Ectodermal cell (in vitro differentiated cells): ENCODE results near the gene DMC1.
"Not testable (repeated sequence)": the region's sequence is repeated elsewhere in the genome, so short reads cannot be mapped to it uniquely, and the experiment has no call there.

ENCODE experiments used
- H3K27ac ChIP-seq: 2 replicates; pipeline ENCODE4 v1.7.0; 2013; ENCODE audit warnings: mild to moderate bottlenecking, low read depth, low read length; ENCODE audit not compliant: insufficient read depth, poor library complexity, severe bottlenecking
- H3K27me3 ChIP-seq: 2 replicates; pipeline ENCODE4 v1.7.0; 2013; ENCODE audit warnings: mild to moderate bottlenecking, low read length; ENCODE audit not compliant: insufficient read depth, control insufficient read depth, poor library complexity, severe bottlenecking
- H3K36me3 ChIP-seq: one replicate; pipeline ENCODE4 v1.7.0; 2013; ENCODE audit warnings: low read length; ENCODE audit not compliant: control insufficient read depth, insufficient read depth
- H3K4me1 ChIP-seq: one replicate; pipeline ENCODE4 v1.7.0; 2013; ENCODE audit warnings: low read length; ENCODE audit not compliant: control insufficient read depth, insufficient read depth
- H3K4me3 ChIP-seq: 2 replicates; pipeline ENCODE4 v1.7.0; 2013; ENCODE audit warnings: low read depth, low read length, control low read depth; ENCODE audit not compliant: insufficient read depth
- H3K9me3 ChIP-seq: 2 replicates; pipeline ENCODE4 v1.7.0; 2013; ENCODE audit warnings: mild to moderate bottlenecking, low read length, moderate library complexity; ENCODE audit not compliant: control insufficient read depth
- WGBS, 2 experiments: methylation state at CpG; one replicate each; pipeline ENCODE4 v1.1.7; 2013; ENCODE audit warnings: missing lambda C conversion rate in 2 of 2; 5-methylcytosine and 5-hydroxymethylcytosine counted together

The DMC1 gene

DNA sequence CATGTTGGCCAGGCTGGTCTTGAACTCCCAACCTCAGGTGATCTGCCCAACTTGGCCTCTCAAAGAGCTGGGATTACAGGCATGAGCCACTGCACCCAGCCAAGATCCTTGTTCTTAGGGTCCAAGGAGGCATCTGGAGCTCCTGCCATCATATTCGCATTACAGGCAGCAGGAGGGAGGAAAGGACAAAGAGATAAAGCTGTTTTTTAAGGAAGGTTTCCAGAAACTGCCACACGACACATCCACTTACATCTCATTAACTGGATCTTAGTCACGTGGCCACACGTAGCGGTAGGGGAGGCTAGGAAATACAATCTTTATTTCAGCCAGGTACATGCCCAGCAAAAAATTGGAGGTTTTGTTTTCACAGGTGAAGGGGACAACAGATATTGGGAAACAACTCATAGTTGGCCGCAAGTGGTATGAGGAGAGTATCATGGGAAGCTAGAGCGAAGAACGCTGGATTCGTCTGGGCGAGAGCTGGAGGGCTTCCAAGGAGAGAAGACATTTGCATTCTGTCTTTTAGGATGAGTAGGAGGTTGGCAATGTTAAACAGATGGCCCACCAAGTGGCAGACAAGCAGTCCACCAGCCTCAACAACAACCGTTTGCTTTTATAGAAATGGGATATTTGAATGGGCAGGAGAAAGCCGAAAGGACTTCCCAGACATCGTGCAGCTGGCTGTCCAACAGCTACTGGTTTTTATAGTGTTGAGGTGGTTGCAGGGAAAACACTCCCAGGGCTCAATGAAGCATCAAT, 39.2 kb upstream of the DMC1 start:
- H3K27me3 ChIP-seq: no peaks in the 10 kb centered on the region

DNA sequence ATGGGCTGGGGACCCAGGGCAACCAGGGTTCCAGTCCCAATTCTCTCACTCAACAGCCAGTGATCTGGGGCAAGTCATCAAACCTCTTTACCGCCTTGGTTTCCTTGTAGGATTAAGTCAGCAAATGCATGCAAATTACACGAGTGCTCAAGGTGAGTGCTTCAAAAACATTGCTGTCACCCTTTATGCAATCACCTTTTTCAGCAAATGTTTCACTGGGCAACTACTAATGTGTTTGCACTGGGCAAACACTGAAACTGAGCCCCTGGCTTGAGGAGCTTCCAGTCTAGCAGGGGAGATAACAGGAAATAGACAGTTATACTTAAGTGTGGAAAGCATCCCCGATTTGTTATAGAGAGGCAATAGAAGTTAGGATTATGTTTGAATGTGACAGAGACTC, 37.7 kb upstream of the DMC1 start:
- Histone ChIP-seq H3K27me3 (no peaks in the 10 kb centered on the region), H3K4me3 (no peak overlapping the region), H3K9me3 (no peaks in the 10 kb centered on the region), H3K4me1 (no peaks in the 10 kb centered on the region), H3K27ac (no peak overlapping the region), H3K36me3 (no peaks in the 10 kb centered on the region)
- WGBS, 2 experiments: 91 to 92% methylated on average over 3 of the region's 3 CpGs

More for the DNA sequence above, 39.2 kb upstream of the DMC1 start:
- H3K9me3 ChIP-seq: no peaks in the 10 kb centered on the region
- H3K36me3 ChIP-seq: no peaks in the 10 kb centered on the region
- H3K4me1 ChIP-seq: no peaks in the 10 kb centered on the region
- no peak overlapping the region for H3K4me3 ChIP-seq
- 97% methylated on average over 13 of the region's 13 CpGs for WGBS, 2 experiments
- H3K27ac ChIP-seq: no peak overlapping the region

DNA sequence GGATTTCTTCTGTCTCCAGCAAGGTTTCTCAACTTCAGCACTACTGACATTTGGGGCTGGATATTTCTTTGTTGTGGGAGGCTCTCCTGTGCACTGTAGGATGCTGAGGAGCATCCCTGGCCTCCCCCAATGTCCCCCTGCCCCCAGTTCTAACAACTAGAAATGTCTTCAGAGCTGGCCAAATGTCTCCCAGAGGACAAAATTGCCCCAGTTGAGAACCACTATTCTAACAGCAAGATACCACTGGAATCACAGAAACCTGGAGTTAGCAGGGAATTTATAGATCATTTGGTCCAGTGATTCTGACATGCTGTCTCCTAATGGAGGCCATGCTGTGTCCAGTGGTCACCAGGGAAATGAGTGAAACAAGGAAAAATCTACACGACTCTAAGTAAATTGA, 32.2 kb upstream of the DMC1 start:
- Histone ChIP-seq H3K4me3 (no peak overlapping the region), H3K9me3 (no peaks in the 10 kb centered on the region), H3K4me1 (no peaks in the 10 kb centered on the region), H3K27ac (no peak overlapping the region), H3K36me3 (no peaks in the 10 kb centered on the region), H3K27me3 (no peaks in the 10 kb centered on the region)
- WGBS, 2 experiments: 100% methylated on average over 1 of the region's 1 CpG; no CpG with 5 or more reads in 1 of the 2 experiments

DNA sequence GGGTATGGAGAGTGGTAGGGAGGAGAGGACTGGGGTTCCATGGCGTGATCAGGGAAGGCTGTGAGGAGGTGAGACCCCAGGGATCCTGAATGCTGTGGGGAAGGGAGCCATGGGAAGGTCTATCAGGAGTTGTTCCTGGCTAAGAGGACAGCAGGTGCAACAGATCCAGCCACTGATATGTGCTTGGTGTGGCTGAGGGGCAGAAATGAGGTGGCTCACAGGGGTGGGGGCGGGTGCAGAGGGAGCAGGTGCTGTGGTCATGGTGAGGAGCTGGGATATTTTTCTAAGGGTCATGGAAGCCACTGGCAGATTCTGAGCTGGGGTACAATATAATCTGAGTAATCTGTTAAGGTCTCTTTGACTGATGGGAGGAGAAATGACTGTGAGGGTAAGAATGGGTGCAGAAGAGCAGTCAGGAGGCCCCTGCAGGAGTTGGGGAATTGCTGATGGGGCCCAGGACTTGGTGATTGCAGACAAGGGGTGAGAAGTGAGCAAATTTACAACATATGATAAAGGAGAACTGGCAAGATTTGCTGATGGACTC, 31.3 kb upstream of the DMC1 start:
- H3K27me3 ChIP-seq: no peaks in the 10 kb centered on the region
- H3K4me3 ChIP-seq: no peak overlapping the region
- peaks cover 6% of the 10 kb centered on the region for H3K36me3 ChIP-seq
- H3K9me3 ChIP-seq: no peaks in the 10 kb centered on the region
- 87 to 88% methylated on average over 2 of the region's 2 CpGs for WGBS, 2 experiments
- H3K4me1 ChIP-seq: no peaks in the 10 kb centered on the region
- no peak overlapping the region for H3K27ac ChIP-seq

DNA sequence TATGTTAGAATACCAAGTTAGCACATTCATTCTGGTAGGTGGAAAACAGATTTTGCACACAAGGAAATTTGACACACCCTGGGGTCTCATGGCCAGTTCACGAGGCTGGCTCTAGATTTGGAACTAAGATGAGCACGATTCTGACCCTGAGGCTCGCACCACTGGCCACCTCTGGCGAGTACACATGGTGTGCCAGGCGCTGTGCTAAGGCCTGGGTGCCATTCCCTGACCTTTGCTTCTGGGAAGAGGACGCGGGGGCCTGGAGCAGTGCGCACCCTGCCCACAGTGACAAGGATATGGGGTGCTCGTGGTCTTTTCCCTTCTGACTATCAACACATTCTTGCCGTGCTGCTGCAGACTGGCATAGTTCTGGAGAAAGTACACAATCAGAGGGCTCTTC, 29.5 kb upstream of the DMC1 start:
- 95% methylated on average over 10 of the region's 10 CpGs for whole genome bisulfite sequencing, 2 experiments
- no peak overlapping the region for H3K4me3 ChIP-seq
- no peak overlapping the region for H3K27ac ChIP-seq
- peaks cover 6% of the 10 kb centered on the region for H3K36me3 ChIP-seq
- H3K27me3 ChIP-seq: no peaks in the 10 kb centered on the region
- H3K4me1 ChIP-seq: no peaks in the 10 kb centered on the region
- H3K9me3 ChIP-seq: no peaks in the 10 kb centered on the region

DNA sequence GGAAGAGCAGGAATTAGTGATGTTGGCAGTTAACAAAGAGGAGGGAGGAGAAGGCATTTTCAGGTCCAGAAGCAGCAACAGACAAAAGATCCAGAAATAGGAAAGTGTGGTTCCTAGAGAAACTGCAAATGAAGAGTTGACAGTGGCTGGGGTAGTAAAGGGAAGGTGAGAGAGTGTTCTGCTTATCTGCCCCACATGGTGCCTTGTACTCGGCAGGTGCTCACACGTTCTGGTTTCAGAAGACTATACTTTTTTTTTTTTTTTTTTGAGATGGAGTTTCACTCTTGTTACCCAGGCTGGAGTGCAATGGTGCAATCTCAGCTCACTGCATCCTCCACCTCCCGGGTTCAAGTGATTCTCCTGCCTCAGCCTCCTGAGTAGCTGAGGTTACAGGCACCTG, 12.9 kb upstream of the DMC1 start:
- H3K27me3 ChIP-seq, H3K4me3 ChIP-seq, H3K27ac ChIP-seq, H3K4me1 ChIP-seq, H3K9me3 ChIP-seq: not testable (repeated sequence)
- peaks cover 10% of the 10 kb centered on the region for H3K36me3 ChIP-seq
- 91 to 95% methylated on average over 2 to 3 of the region's 3 CpGs for WGBS, 2 experiments

DNA sequence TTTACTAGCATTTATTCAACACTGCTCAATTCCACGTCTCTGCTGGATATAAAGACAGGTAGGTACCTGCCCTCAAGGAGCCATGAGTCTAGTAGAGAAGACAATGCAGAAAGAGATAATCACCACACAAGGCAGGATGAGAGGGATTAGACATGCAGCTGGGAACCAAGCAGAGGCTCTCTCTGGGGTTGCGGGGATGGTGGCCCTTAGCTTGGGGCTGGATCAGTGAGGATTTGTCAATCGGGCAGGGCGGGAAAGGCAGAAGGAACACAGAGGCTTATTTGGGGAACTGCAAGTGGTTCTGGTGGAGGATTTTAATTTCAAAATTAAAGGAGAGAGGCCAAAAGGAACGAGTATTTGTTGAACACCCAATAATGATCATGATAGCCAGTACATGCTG, 8.5 kb upstream of the DMC1 start:
- 77 to 80% methylated on average over 5 of the region's 5 CpGs for WGBS, 2 experiments
- Histone ChIP-seq H3K4me1 (no peaks in the 10 kb centered on the region), H3K36me3 (no peaks in the 10 kb centered on the region), H3K27me3 (no peaks in the 10 kb centered on the region), H3K4me3 (no peak overlapping the region), H3K9me3 (no peaks in the 10 kb centered on the region), H3K27ac (no peak overlapping the region)

DNA sequence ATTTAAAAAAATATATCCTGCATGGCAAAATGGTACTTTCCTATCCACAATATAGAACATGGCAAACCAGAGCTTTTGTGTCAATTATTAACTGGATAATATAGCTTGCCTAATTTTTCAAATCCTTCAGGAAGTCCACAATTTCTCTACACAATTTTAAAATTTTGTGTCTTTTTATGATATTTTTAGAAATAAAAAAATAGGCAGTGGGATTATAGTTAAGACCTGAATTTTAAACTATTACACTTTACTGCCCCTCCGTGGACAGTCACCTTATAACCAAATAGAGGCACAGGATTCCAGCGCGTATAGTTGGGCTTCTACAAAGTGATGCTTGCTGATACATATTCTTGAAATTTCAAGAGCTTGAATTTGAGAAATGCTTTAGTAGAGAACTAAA, 2.1 kb upstream of the DMC1 start:
- H3K36me3 ChIP-seq: no peaks in the 10 kb centered on the region
- whole genome bisulfite sequencing, 2 experiments: 12 to 13% methylated on average over 2 to 3 of the region's 3 CpGs
- H3K4me3 ChIP-seq: no peak overlapping the region
- H3K4me1 ChIP-seq: peaks cover 8% of the 10 kb centered on the region
- peaks cover 5% of the 10 kb centered on the region for H3K27me3 ChIP-seq
- no peaks in the 10 kb centered on the region for H3K9me3 ChIP-seq
- H3K27ac ChIP-seq: no peak overlapping the region

DNA sequence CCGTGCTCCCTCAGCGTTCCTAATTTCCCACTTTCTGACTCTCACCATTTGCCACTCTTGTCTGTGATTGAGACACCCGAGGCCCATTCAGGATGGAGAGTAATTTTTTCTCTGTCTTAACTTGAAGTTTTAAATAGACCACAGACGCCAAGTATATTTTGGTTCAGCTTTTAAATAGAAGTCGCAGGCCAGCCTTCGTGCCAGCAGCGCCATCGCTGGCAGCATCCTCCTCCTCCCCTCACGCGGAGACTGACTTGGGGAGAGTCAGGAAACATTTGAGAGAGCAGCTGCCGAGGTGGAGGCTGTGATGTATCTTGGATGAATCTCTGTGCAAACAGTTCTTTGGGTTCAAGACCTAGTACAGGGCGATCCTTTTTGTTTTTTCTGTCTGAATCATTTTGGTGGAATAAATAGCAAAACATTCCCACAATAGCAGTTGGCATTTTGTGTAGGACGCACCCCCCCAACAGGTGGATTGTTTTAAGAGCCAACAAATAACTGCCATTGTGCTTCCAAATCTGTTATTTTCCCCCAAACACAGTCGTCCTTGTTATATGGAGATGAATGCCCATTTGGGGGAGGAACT, 889 bp upstream of the DMC1 start:
- Histone ChIP-seq H3K27me3 (peaks cover 5% of the 10 kb centered on the region), H3K36me3 (no peaks in the 10 kb centered on the region), H3K4me3 (peak overlapping the region; percentile 54), H3K4me1 (peaks cover 8% of the 10 kb centered on the region), H3K27ac (peak overlapping the region; percentile 77), H3K9me3 (no peaks in the 10 kb centered on the region)
- 6 to 7% methylated on average over 13 to 14 of the region's 14 CpGs for WGBS, 2 experiments

DNA sequence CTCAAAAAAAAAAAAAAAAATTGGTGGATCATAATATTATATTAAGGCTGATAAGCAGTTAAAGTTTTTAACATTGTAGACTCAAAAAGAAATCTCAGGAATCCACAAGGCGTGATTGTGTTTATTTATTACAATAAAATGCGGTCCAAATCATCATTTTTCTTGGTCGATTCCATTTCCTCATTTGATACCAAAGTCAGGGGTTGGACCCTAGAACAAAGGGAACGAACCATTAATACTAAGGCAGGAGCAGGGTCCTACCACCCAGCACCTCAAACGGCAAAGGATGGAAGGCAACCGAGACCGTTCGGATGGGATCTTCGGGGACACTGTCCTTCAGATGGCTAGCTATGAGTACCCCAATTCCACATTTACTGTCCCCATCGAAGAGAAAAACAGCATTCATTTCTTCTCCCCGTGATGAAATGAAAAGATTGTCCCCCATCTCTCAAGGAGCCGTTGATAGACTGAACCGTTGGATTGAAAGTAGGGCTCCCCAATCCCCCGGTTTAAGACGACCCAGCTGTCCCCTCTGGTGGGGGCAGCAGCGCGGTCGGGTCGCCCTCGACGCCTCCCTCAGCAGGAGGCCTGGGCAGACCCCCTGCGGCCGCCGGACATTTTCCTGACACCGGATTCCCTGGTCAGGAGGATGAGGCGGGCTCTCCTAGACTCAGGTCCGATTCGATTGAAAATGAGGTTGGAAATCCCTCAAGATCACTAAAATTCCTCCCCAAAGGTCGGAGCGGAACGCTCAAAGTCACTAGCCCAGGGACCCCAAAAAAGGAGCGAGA, 607 bp downstream of the DMC1 start:
- Histone ChIP-seq H3K4me3 (peak overlapping the region; percentile 44), H3K27ac (peak overlapping the region; percentile 19)
- WGBS, 2 experiments: 31 to 34% methylated on average over 32 of the region's 32 CpGs

More for the DNA sequence above, 607 bp downstream of the DMC1 start:
- H3K27me3 ChIP-seq: peaks cover 5% of the 10 kb centered on the region
- no peaks in the 10 kb centered on the region for H3K36me3 ChIP-seq
- H3K9me3 ChIP-seq: no peaks in the 10 kb centered on the region
- peaks cover 8% of the 10 kb centered on the region for H3K4me1 ChIP-seq
